Measurements from ENCODE around the gene ALS2CL.

ALS2CL gene

DNA sequence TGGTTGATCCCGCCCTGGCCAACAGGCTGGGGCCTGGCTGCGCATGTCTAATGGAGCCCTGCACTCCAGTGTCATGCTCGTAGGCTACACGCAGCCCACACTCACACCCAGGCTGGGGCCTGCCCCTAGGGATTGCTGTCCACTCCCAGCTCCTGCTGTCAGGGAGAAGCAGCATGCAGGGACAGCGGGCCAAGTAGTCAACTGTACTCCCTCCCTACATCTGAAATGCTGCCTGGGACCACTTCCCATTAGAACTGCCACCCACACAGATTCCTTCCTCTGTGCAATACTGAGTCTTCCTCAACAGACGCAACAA, 16.1 kb downstream of the ALS2CL start:
- DNase-seq (ENCODE audit: low read depth in 2 of 3, low spot score in 2 of 3), result no peak

- DNase-seq (ENCODE audit: low read depth in 2 of 3, low spot score in 2 of 3), result no peak
Measured at GRCh38 chr3:46676601-46677410, 16.7 kb downstream of the ALS2CL start.

DNA sequence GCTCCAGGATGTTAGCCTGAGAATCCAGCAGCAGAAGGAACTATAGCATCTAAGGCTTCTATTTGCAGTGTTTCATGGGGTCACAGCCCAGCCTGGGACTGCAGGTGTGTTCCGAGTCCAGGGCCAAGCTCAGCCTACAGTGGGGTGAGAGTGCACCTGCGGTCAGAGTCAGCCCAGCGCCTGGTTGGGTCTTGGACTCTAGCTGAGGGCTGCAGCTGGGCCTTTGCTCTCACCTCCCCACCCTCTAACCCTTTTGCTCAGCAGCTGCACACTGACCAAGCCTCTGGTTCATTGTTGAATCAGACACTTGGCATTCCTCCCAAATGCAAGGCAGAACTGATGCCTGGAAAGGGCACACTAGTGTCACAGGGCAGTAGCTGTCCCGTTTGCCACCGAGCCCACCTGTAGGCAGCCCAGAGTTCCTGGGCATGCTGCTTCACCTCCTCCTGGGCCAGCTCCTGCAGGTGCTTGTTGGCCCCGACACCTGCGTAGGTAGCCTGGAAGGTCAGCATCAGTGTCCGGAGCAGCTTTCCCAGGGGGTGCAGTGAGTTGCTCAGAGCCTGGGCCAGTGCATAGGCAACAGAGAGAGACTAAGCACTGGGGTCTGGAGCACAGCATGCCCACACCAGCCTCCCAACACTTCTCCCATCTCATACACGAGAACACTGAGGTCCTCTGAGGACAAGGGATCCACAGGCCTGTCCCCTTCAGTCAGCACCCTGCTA, 17.5 kb downstream of the ALS2CL start:
- DNase-seq (ENCODE audit: low read depth in 2 of 3, low spot score in 2 of 3), result no peak

- no peak for DNase-seq (ENCODE audit: low read depth in 2 of 3, low spot score in 2 of 3)
Measured at GRCh38 chr3:46675426-46675825, 18.1 kb downstream of the ALS2CL start.

DNA sequence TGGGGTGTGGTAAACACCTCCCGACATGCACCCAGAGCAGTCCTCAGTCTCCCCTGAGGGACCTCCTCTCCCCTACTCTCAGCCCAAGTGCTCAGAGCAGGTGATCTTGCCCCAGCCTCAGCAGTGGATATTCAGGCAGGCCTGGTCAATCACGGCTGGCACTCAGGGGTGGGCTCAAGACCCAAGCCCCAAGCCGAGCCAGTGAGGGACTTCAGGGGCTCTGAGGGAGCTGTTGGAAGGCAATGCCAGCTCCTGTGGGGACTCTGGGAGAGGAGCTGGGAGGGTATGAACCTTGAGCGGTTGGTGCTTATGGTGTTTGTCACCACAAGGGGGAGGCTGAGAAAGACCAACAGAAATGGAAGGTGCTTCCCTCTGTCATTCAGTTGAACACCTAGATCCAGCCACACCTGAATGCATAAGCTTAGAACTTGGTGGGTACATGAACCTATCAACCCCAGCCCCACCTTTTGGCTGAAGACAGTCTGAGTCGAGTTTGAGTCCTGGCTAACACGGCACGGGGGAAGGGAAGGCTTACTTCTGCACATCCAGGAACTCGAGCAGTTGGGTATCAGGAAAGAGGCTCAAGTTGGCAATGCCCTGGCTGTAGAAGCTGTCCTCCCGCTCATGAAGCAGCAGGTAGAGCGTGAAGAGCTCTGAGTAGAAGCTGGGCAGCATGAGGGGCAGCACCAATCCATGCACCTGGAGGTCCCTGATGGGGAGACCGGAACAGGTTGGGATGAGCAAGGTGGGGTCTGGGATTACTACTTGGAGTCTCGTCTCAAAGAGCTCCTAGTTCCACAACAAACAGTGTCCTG, 19.2 kb downstream of the ALS2CL start:
- DNase-seq (ENCODE audit: low read depth in 2 of 3, low spot score in 2 of 3), result no peak

GRCh38 chr3:46673151-46674030, 20.1 kb downstream of the ALS2CL start:
- no peak for DNase-seq (ENCODE audit: low read depth in 2 of 3, low spot score in 2 of 3)

DNA sequence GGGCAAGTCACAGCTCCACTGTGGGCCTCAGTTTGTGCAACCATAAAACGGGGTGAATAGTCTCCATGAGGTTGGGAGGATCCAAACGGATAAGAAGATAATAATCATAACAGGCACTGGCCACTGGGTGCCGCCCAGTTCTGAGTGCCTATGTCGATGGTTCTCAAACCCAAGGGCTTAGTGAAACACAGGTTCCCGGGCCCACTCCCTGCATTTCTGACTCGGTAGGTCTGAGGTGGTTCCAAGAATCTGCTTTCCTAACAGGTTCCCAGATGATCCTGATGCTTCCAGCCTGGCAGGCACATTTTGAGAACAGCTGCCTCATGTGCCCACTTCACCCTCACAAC, 21.2 kb downstream of the ALS2CL start:
- no peak for DNase-seq (ENCODE audit: low read depth in 2 of 3, low spot score in 2 of 3)

DNA sequence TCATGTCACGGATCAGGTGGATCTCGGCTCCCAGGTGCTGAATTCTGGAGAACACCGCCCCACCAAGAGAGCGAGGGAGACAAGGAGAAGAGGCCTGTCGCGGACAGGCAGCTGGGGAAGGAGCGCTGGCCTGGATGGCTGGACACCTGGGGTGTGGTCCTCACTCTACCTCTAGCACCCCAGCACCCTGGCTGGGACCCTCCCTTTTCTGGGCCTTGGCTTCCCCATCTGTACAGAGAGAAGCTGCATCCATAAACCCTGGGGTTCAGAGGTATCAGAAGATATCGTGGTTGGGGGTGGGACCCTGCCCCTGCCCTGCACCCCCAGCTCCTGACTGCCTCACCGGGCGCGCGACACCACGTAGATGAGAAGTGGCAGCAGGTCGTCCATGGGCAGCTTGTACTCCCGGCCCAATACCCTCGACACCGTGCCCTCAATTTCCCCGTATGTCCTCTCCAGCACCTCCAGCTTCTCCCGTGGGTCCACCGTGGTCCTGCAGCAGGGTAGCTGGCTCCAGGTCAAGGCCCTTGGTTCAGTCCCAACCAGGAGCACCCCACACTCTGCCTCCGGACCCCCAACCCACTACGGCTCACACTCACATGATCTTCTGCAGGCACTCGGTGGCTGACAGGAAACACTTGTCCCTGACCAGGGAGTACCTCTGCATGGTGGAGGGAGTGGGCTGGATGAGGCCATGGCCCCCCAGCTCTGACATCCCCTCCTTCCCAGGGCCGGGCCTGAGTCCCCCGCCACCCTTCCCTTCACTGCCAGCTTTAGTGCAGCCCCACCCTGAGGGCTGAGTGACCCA, 21.7 kb downstream of the ALS2CL start:
- no peak for DNase-seq (ENCODE audit: low read depth in 2 of 3, low spot score in 2 of 3)

DNA sequence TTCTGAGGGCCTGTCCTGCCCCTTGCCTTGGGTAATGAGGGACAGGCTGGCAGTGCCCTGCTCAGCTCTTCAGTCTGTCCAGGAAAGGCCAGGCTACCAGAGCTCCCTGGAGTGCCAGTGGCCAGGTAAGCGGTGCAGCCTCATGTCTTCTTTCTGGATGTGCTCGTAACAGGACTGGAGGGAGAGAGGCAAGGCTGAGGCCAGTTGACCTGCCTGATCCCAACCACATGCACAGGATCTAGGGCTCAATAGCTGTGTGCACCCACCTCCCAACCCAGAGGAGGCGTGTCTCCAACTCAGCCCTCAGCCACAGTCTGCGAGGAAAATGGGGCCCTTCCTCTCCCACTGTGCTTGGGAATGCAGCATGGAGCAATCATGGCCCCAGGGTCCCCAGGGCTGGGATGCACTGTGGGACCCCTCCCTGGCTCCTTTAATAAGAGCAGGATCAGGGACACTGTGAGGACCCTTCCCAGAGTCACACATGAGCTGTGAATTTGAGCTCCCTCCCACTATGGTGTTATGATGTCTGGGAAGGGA, 22.5 kb downstream of the ALS2CL start:
- no peak for DNase-seq (ENCODE audit: low read depth in 2 of 3, low spot score in 2 of 3)

GRCh38 chr3:46670000-46670890, 23.2 kb downstream of the ALS2CL start:
- no peak for DNase-seq (ENCODE audit: low read depth in 2 of 3, low spot score in 2 of 3)

GRCh38 chr3:46669191-46669999, 24.1 kb downstream of the ALS2CL start:
- no peak for DNase-seq (ENCODE audit: low read depth in 2 of 3, low spot score in 2 of 3)

DNA sequence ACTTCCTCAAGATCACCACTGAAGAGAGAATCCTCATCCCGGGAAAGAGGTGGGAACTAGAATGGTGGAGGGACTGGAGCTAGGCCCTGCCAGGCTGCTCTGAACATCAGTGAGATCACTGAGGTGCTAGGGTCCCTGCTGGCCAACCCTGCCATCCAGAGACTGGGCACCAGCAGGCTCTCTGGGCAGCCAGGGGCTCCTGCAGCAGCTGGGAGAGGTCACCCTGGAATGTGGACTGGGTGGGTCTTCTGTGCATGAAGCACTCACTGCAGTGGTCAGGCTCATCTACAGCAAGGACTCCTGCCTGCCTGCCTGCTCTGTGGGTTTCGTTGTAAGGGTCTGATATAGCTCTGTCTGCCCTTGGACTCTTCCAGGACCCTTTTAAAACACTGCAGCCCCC, 24.9 kb downstream of the ALS2CL start:
- no peak for DNase-seq (ENCODE audit: low read depth in 2 of 3, low spot score in 2 of 3)

- no peak for DNase-seq (ENCODE audit: low read depth in 2 of 3, low spot score in 2 of 3)
Measured at GRCh38 chr3:46668116-46668515, 25.4 kb downstream of the ALS2CL start.

GRCh38 chr3:46667657-46668056, 25.8 kb downstream of the ALS2CL start:
- no peak for DNase-seq (ENCODE audit: low read depth in 2 of 3, low spot score in 2 of 3)

DNA sequence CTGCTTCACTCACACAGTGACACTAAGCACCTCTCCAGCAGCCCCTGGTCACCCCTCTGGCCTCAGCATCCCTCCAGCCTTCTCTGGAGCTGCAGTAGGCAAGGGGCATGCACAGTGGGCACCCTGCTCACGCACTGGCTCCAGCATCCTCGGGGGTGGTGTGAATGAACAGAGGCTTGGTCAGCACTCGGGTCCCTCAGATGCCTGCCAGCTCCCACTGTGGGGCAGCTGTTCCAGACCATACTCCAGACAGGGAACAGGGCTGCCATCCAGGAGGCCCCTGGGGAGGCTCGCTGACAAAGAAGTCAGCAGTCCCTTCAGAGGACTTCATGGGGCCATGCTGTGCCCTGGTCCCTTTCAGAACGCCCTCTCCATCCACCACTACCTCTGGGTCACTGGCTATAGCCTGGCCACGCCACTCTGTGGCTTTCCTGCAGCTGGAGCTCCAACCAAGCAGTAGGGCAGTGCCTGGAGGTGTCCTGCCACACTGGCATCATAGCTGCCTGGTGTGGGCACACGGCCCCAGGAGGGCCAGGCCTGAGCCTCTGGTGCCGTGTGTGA, 26.3 kb downstream of the ALS2CL start:
- DNase-seq (ENCODE audit: low read depth in 2 of 3, low spot score in 2 of 3), result no peak

DNA sequence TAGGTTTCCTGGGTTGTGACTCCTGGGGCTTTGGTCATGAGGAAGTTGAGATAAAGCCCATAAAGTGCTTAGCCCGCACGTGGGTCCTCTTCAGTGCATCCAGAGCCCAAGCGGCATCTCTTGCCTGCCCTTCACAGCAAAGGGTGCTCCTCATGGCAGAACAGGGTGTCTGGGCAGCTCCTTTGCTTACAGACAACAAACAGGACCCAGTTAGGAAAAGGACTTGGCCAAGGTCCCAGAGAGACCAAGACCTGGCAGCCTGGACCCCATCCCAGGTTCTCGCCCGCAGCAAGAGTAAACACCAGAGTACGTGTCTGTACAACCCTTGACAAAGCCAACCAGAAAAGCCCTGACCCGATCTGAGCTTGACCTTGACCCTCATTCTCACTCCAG, 27.0 kb downstream of the ALS2CL start:
- no peak for DNase-seq (ENCODE audit: low read depth in 2 of 3, low spot score in 2 of 3)

DNA sequence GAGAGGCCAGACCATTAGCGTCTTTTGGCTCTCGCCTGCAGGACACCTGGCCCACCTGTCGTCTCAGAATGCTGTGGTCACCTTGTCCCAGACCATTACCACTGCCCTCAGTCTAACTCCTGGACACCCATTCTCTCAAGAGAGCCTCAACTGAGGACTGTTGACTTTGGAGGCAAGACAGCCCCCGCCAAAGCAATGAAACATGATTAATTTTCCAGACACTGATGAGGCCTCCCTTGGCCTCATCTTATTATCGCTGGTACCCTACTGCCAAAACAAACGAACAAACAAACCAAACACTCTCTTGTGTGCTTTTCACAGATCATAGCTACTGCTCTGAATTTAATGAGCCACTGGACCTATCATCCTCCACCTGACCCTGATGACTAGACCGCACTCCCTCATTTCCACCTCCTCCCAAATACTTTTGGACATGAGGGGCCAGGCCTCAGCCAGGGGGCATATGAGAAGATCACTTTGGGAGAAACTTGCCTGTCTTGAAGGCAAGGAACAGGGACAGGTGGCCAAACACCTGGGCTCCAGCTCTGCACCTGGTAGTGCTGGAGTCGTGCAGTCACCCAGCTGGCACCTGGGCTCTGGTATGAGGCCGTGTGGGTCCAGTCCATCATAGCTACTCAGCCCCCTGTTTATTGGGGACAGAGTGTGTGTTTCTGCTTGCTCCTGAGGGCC, 27.6 kb downstream of the ALS2CL start:
- no peak for DNase-seq (ENCODE audit: low read depth in 2 of 3, low spot score in 2 of 3)

All from activated CD8-positive, alpha-beta memory T cell treated with anti-CD3 and anti-CD28 coated beads for 48 hours (primary cell).